ENCODE results near the gene SLC22A31. TPM values are rescaled to one million over a fixed set of nuclear protein-coding genes. Genes with fewer than 3 reads are reported as not detected.
"Not testable (repeated sequence)": the region's sequence is repeated elsewhere in the genome, so short reads cannot be mapped to it uniquely, and the experiment has no call there.

The SLC22A31 gene
- total RNA-seq, 1 donor from 2014 or later = 0.54 TPM

- peak; percentile 7 for DNase-seq (ENCODE audit: low spot score)
- no peak for TF ChIP-seq CTCF (IDR thresholded peaks at IDR 0.05; ENCODE audit: unreplicated experiment)
- Mint-ChIP-seq H3K27me3 (ENCODE audit: unreplicated experiment) (peaks cover 14% of the 10 kb centered on the region), H3K27ac (ENCODE audit: unreplicated experiment) (no peak overlapping the region), H3K36me3 (ENCODE audit: low read depth, unreplicated experiment) (no peaks in the 10 kb centered on the region), H3K4me3 (ENCODE audit: unreplicated experiment) (no peak overlapping the region), H3K9me3 (ENCODE audit: unreplicated experiment) (no peaks in the 10 kb centered on the region), H3K4me1 (ENCODE audit: unreplicated experiment) (no peaks in the 10 kb centered on the region)
Observed at GRCh38 chr16:89191901-89192185, 8.5 kb downstream of the SLC22A31 start.

DNA sequence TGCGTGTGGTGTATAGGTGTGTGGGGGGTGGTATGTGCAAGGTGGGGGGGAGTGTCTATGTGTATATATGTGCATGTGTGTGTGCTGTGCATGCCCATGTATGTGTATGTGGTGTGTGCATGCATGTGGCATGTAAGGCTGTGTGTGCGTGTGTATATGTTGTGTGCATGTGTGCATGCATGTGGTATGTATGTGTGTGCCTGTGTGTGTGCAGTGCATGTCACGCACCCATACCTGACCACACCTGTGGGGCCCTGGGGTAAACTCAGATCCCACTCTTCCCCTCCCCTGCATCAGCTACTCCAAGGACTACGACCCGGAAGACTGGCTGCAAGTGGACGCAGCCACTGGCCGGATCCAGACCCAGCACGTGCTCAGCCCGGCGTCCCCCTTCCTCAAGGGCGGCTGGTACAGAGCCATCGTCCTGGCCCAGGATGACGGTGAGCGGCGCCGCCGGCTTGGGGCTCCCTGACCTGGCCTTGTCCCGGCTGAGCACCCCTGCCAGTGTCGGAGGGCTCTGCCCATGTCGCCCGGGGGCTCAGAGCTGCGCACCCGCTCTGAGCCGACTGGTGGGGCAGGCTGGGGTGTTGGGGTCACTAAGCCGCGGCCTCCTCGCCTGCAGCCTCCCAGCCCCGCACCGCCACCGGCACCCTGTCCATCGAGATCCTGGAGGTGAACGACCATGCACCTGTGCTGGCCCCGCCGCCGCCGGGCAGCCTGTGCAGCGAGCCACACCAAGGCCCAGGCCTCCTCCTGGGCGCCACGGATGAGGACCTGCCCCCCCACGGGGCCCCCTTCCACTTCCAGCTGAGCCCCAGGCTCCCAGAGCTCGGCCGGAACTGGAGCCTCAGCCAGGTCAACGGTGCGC is 9.1 kb downstream of the SLC22A31 start:
- H3K27me3 Mint-ChIP-seq (ENCODE audit: unreplicated experiment) = peaks cover 14% of the 10 kb centered on the region
- H3K36me3 Mint-ChIP-seq (ENCODE audit: low read depth, unreplicated experiment) = no peaks in the 10 kb centered on the region
- peak overlapping the region; percentile 21 for H3K4me3 Mint-ChIP-seq (ENCODE audit: unreplicated experiment)
- H3K27ac Mint-ChIP-seq (ENCODE audit: unreplicated experiment) = peak overlapping the region; percentile 57
- DNase-seq (ENCODE audit: low spot score) = peak; percentile 6
- H3K4me1 Mint-ChIP-seq (ENCODE audit: unreplicated experiment) = no peaks in the 10 kb centered on the region
- no peak for TF ChIP-seq CTCF (IDR thresholded peaks at IDR 0.05; ENCODE audit: unreplicated experiment)
- no peaks in the 10 kb centered on the region for H3K9me3 Mint-ChIP-seq (ENCODE audit: unreplicated experiment)

- Mint-ChIP-seq H3K4me1 (ENCODE audit: unreplicated experiment) (no peaks in the 10 kb centered on the region), H3K4me3 (ENCODE audit: unreplicated experiment) (peak overlapping the region; percentile 21), H3K9me3 (ENCODE audit: unreplicated experiment) (no peaks in the 10 kb centered on the region), H3K27ac (ENCODE audit: unreplicated experiment) (peak overlapping the region; percentile 57), H3K36me3 (ENCODE audit: low read depth, unreplicated experiment) (no peaks in the 10 kb centered on the region), H3K27me3 (ENCODE audit: unreplicated experiment) (peaks cover 14% of the 10 kb centered on the region)
- DNase-seq (ENCODE audit: low spot score) = peak; percentile 6
- TF ChIP-seq CTCF (IDR thresholded peaks at IDR 0.05; ENCODE audit: unreplicated experiment) = no peak
Observed at GRCh38 chr16:89190150-89190958, 10.0 kb downstream of the SLC22A31 start.

DNA sequence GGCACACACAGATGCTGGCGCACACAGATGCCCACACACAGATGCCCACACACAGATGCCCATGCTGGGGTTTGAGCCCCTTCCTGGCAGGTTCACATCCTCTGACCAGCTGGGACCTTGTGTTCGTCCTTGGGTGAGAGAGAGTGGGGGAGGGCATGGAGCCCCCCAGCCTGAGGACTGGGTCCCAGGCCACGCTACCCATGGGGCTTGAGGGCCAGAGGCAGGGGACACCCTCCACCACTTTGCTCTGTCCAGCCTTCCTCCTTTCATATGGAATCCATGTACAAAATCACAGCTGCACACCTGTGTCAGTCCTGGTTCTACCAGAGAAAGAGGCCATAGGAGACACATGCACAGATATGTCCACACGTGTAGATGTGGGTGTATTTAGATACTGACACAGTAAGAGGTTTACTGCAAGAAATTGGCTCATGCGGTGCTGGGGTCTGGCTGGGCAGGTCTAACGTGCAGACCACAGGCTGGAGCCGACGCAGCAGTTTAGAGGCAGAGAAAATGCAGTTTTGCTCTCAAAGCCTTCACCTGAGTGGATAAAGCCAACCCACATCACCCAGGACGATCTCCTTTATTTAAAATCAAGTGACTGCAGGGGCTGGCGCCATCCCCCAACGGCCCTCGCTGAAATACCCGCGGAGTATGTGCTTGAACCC is 10.8 kb downstream of the SLC22A31 start:
- peak; percentile 6 for DNase-seq (ENCODE audit: low spot score)
- Mint-ChIP-seq H3K27me3 (ENCODE audit: unreplicated experiment) (peaks cover 15% of the 10 kb centered on the region), H3K36me3 (ENCODE audit: low read depth, unreplicated experiment) (no peaks in the 10 kb centered on the region), H3K27ac (ENCODE audit: unreplicated experiment) (no peak overlapping the region), H3K9me3 (ENCODE audit: unreplicated experiment) (no peaks in the 10 kb centered on the region), H3K4me3 (ENCODE audit: unreplicated experiment) (no peak overlapping the region), H3K4me1 (ENCODE audit: unreplicated experiment) (peaks cover 2% of the 10 kb centered on the region)
- TF ChIP-seq CTCF (IDR thresholded peaks at IDR 0.05; ENCODE audit: unreplicated experiment) = no peak

GRCh38 chr16:89188471-89189357 is 11.6 kb downstream of the SLC22A31 start:
- H3K27ac Mint-ChIP-seq (ENCODE audit: unreplicated experiment); DNase-seq (ENCODE audit: low spot score); H3K4me1 Mint-ChIP-seq (ENCODE audit: unreplicated experiment); H3K4me3 Mint-ChIP-seq (ENCODE audit: unreplicated experiment); H3K36me3 Mint-ChIP-seq (ENCODE audit: low read depth, unreplicated experiment); H3K9me3 Mint-ChIP-seq (ENCODE audit: unreplicated experiment): not testable (repeated sequence)
- peaks cover 15% of the 10 kb centered on the region for H3K27me3 Mint-ChIP-seq (ENCODE audit: unreplicated experiment)

Data from endothelial cell (in vitro differentiated cells).